Measurements from ENCODE around the gene DCTPP1.

Gene DCTPP1

DNA sequence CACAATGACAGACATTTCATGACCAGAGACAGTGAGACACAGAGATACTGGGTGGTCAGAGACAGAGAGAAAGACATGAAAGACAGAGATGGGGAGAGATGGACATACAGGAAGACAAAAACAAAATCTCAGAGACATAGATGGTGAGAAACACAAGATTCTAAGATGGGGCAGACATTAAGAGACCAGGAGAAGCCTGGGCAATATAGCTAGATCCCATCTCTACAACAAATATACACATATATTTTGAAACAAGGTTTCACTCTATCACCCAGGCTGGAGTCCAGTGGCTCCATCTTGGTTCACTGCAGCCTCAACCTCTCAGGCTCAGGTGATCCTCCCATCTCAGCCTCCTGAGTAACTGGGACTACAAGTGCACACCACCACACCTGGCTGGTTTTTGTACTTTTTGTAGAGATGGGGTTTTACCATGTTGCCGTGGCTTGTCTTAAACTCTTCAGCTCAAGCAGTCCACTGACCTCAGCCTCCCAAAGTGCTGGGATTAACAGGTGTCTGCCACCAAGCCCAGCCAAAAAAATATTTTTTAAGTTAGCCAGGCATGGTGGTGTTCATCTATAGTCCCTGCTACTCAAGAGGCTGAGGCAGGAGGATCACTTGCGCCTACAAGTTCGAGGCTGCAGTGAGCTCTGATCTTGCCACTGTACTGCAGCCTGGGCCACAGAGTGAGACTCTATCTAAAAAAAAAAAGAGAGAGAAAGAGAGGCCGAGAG, 49.6 kb downstream of the DCTPP1 start:
- no peak for DNase-seq

DNA sequence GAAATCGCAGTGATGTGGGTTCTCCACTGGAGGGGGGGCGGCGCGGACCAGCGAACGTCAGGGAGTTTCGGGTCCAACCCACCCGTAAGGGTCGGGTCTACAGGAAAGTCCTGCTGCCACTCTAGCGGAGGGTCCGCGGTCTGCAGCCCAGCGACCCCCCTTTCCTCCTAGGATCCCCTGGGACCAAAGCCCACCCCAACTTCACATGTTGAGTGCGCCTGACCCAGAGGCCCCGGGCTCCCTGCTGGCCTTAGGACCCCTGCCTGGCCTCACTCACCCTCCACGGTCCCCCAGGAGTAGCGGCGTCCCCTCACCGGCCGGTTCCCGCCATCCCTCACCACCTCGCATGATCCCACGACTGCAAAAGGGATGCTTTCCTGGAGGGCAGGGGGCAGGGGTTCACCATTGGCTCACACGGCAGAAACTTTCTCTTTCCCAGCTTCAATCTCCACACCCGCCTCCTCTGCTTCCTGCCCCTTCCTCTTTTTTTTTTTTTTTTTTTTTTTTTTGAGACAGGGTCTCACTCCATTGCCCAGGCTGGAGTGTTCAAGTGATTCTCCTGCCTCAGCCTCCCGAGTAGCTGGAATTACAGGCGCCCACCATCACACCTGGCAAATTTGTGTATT, 50.6 kb downstream of the DCTPP1 start:
- DNase-seq: no peak

DNA sequence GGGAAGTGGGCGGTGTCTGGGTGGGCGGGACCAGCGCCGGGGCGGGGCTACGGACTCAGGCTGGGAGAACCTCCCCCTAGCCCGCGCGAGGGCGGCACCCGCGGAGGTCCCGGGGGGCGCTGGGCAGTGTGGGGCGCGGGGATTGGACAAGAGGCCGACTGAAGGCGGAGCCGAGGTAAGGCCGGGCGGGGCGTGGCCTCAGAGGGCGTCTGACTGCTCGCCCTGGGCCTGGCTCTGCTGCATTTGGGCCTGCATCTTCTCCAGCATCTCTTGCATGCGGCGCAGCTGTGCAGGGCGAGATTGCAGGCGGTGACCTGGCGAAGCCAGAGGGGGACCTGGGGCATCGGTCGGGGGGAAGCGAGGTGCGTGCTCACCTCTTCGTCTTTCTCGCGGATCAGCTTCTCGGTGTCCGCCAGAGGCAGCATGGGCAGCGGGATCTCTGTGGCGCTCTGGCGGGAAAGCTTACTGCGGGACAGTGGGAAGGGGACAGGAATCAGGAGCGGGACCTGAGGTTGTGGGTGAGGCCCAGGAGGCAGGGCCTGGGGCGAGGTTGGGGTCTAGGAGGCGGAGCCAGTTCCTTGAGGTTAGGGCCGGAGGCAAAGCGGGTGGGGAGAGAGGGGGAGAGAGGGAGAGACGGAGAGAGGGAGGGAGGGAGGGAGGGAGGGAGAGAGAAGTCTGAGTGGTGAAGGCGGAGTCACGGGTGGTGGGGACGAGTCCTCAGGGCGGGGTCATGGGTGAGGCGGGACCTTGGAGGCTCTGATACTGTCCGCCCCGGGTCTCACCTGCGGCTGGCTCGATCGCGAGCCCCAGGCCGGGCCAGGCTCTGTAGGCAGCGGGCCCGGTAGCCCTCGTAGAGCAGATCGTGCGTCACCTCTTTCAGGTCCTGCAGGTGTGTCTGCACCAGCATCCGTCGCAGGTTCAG, 51.3 kb downstream of the DCTPP1 start:
- DNase-seq: peak; percentile 92

DNA sequence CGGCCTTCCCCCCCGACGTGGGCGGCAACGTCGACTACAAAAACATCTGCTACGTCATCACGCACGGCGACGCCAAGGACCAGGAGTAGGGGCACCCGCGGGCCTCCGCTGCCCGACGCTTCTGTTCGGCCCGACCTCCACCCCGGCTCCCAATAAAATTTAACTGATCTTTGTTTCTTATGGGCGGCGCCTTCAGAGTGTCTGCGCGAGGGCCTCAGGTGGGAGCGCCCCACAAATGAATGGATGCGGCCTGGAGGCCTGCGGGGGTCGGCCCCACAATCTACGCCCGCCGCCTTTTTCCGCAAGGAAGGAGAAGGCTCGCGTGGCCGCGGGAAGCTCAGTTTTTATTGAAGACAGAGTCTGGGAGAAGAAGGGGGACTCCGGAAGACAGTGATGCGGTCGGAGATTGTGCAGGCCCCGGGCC, 52.0 kb downstream of the DCTPP1 start:
- DNase-seq: peak; percentile 68

DNA sequence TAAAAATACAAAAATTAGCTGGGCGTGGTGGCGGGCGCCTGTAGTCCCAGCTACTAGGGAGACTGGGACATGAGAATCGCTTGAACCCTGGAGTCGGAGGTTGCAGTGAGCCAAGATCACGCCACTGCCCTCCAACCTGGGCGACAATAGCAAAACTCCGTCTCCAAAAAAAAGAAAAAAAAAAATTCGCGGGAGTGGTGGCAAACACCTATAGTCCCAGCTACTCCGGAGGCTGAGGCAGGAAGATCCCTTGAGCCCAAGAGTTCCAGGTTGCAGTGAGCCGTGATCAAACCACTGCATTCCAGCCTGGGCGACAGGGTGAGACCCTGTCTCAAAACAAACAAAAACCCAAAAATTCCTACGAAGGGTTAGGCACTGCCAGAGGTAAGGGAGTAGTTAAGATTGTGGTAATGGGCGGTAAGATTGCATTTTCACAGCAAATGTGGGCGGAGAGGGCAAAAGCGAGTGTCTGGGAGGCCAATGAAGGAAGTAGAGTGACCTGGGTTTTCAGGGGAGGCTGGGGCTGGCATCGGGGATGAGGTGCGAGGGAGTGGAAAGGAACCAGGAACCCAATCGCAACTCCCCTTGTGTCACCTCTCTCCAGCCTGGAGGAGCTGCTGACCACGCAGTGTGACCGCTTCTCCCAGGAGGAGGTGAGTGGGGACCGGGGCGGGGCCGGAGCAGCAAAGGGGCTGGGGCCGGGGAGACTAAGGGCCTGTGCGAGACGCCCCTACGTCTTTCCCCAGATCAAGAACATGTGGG, 52.6 kb downstream of the DCTPP1 start:
- DNase-seq: no peak

DNA sequence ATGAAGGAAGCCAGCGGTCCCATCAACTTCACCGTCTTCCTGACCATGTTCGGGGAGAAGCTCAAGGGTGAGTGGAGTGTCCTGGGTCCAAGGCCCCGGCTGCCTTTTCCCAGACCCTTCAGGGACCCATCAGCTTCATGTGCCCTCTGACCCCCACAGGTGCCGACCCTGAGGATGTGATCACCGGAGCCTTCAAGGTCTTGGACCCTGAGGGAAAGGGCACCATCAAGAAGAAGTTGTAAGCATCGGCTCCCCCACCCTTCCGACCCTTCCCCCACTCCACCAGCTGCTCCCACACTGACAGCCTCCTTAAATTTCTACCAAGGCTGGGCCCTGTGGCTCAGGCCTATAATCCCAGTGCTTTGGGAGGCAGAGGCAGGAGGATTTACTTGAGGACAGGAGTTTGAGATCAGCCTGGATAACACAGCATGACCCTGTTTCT, 53.3 kb downstream of the DCTPP1 start:
- no peak for DNase-seq

DNA sequence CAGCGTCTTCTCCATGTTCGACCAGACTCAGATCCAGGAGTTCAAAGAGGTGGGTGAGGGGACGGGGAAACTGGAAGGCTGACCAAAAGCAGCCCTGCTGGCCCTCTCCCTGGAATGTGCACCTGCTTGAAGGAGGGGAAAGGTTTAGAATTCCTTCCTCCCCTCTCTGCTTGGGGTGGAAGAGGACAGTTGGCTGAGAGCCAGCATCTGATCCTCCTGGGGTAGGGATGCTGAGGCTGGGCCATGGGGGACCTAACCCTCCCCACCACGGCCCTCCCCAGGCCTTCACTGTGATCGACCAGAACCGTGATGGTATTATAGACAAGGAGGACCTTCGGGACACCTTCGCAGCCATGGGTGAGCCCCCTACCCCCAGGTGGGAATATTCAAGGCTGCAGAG, 54.0 kb downstream of the DCTPP1 start:
- no peak for DNase-seq

DNA sequence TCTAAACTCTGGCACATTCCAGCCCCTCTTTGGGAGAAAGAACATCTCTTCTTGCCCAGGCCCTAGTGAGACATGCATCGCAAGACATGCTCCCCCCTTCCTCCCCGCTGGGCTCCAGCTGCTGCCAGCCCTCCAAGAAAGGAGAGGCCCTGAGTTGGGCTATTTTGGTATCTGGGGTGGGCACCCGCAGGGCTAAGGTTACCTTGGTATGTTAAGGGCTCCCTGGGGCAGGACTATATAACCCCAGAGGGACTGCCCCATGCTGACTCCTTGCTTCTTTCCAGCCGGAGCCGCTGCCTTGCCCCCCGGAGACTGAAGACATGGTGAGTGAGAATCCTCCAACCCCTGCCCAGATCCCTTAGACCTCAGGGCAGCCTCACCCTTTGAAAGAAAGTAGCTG, 55.3 kb downstream of the DCTPP1 start, which contains the start of gene MYL11:
MYL11 (plus strand) TSS at position 265 of the 400 bp plus-strand sequence; CDS start at position 321, 56 bp downstream.
- DNase-seq: no peak

All from NCI-H446 treated with DMSO at 0.1 percent for 48 hours (cell line).